ENCODE measurements around the gene LFNG.

LFNG gene

GRCh38 chr7:2575046-2575732 lies 55.6 kb downstream of the LFNG start:
- no peak for DNase-seq

GRCh38 chr7:2575733-2576340 lies 56.3 kb downstream of the LFNG start:
- DNase-seq: no peak

- DNase-seq: no peak
Measured at GRCh38 chr7:2576742-2577491, 57.3 kb downstream of the LFNG start.

All from suppressor macrophage treated with lipopolysaccharide for 1 hour (primary cell).